Stromal cell of bone marrow (primary cell): ENCODE data around the gene LCNL1.

Experiments used
- DNase-seq: peaks from one replicate; pipeline ENCODE4 v3.0.0-alpha.2; 2012; ENCODE audit warnings: low read depth

Gene LCNL1

GRCh38 chr9:136947028-136947891 lies 35.5 kb upstream of the LCNL1 start:
- no peak for DNase-seq

GRCh38 chr9:136947955-136948510 lies 34.8 kb upstream of the LCNL1 start:
- DNase-seq: peak; percentile 9

GRCh38 chr9:136949239-136949816 lies 33.5 kb upstream of the LCNL1 start:
- DNase-seq: no peak

- peak; percentile 54 for DNase-seq
Observed at GRCh38 chr9:136949817-136950655, 32.8 kb upstream of the LCNL1 start.

GRCh38 chr9:136950656-136951276 lies 32.0 kb upstream of the LCNL1 start:
- no peak for DNase-seq

GRCh38 chr9:136951541-136952320 lies 31.1 kb upstream of the LCNL1 start, which contains the start of gene LCN12:
TSS of gene LCN12 (plus strand) at chr9:136952273. CDS start at chr9:136952328, 55 bp downstream.
- DNase-seq: no peak

- DNase-seq: no peak
Observed at GRCh38 chr9:136952321-136952850, 30.4 kb upstream of the LCNL1 start.

- DNase-seq: no peak
Observed at GRCh38 chr9:136952876-136953770, 29.7 kb upstream of the LCNL1 start.

- no peak for DNase-seq
Observed at GRCh38 chr9:136953771-136954269, 29.0 kb upstream of the LCNL1 start.

GRCh38 chr9:136954270-136955083 lies 28.3 kb upstream of the LCNL1 start:
- DNase-seq: no peak

- DNase-seq: no peak
Observed at GRCh38 chr9:136955202-136955942, 27.4 kb upstream of the LCNL1 start.

- no peak for DNase-seq
Observed at GRCh38 chr9:136955943-136956335, 26.9 kb upstream of the LCNL1 start.

- DNase-seq: no peak
Observed at GRCh38 chr9:136956604-136957003, 26.2 kb upstream of the LCNL1 start.

- no peak for DNase-seq
Observed at GRCh38 chr9:136957461-136957860, 25.3 kb upstream of the LCNL1 start.

GRCh38 chr9:136957901-136958300 lies 24.9 kb upstream of the LCNL1 start:
- no peak for DNase-seq

- no peak for DNase-seq
Observed at GRCh38 chr9:136958473-136958872, 24.3 kb upstream of the LCNL1 start.

GRCh38 chr9:136958898-136959850 lies 23.6 kb upstream of the LCNL1 start:
- DNase-seq: no peak
